HEK293 (cell line): Measurements from ENCODE around the gene LMAN2L.

Experiments used
- CTCF ChIA-PET: fragments of 350-600 bp; formaldehyde crosslinking; extraction: SDS; loops from one replicate; lab custom pipeline; 2021; ENCODE audit warnings: antibody characterized with exemption; lab: Yijun Ruan, JAX
- POLR2A ChIA-PET: fragments of 300-600 bp; formaldehyde crosslinking; extraction: SDS; loops from one replicate; lab custom pipeline; 2020; ENCODE audit warnings: antibody characterized with exemption, inconsistent platforms; lab: Yijun Ruan, JAX
- H3K27ac ChIP-seq: fragments of 200-500 bp; sonication (Bioruptor generic); 2 replicates; pipeline ENCODE4 v1.5.1; 2014; ENCODE audit warnings: low read depth, low read length, control low read depth, inconsistent platforms; ENCODE audit errors: extremely low read depth
- H3K36me3 ChIP-seq, 2 experiments: fragments of 200-500 bp in 1 of 2; sonication (Bioruptor generic) in 1 of 2; 1 replicate in 1 of 2; 2 replicates in 1 of 2; pipeline ENCODE4 v1.5.1; 2014 to 2017; ENCODE audit warnings: inconsistent platforms in 2 of 2, low read length in 2 of 2; ENCODE audit not compliant: control insufficient read depth in 2 of 2, insufficient read depth in 1 of 2
- H3K4me1 ChIP-seq: fragments of 200-500 bp; sonication (Bioruptor generic); 2 replicates; pipeline ENCODE4 v1.5.1; 2014; ENCODE audit warnings: mild to moderate bottlenecking, low read length, inconsistent platforms; ENCODE audit not compliant: control insufficient read depth, insufficient read depth
- H3K4me3 ChIP-seq: 2 replicates; pipeline ENCODE4 v1.5.1; 2011; ENCODE audit warnings: low read depth, mild to moderate bottlenecking, control low read depth, low read length, moderate library complexity
- H3K9me3 ChIP-seq: fragments of 200-500 bp; sonication (Bioruptor generic); 2 replicates; pipeline ENCODE4 v1.5.1; 2014; ENCODE audit warnings: low read depth, low read length, inconsistent platforms; ENCODE audit not compliant: control insufficient read depth, insufficient read depth
- KLF16 ChIP-seq: fragments of 450-650 bp; formaldehyde crosslinking; IDR thresholded peaks from 2 replicates; pipeline ENCODE4 v1.5.1; 2017; ENCODE audit warnings: missing biosample characterization, missing genetic modification characterization
- OSR2 ChIP-seq: fragments of 450-650 bp; formaldehyde crosslinking; IDR thresholded peaks from 2 replicates; pipeline ENCODE4 v1.5.1; 2016; ENCODE audit warnings: missing biosample characterization, missing genetic modification characterization
- REPIN1 ChIP-seq: fragments of 450-650 bp; formaldehyde crosslinking; IDR thresholded peaks from 2 replicates; pipeline ENCODE4 v1.5.1; 2017; ENCODE audit warnings: missing biosample characterization, missing genetic modification characterization, low read depth
- SCRT2 ChIP-seq: fragments of 450-650 bp; formaldehyde crosslinking; IDR thresholded peaks from 2 replicates; pipeline ENCODE4 v1.5.1; 2016; ENCODE audit warnings: missing biosample characterization, missing genetic modification characterization
- ZBTB1 ChIP-seq: fragments of 450-650 bp; formaldehyde crosslinking; IDR thresholded peaks from 2 replicates; pipeline ENCODE4 v1.5.1; 2016; ENCODE audit warnings: missing biosample characterization, missing genetic modification characterization
- ZFHX2 ChIP-seq: fragments of 450-650 bp; formaldehyde crosslinking; conservative IDR thresholded peaks from 2 replicates; pipeline ENCODE4 v1.5.1; 2016; ENCODE audit warnings: missing biosample characterization, missing genetic modification characterization
- ZFP3 ChIP-seq: fragments of 450-650 bp; formaldehyde crosslinking; IDR thresholded peaks from 2 replicates; pipeline ENCODE4 v1.5.1; 2016; ENCODE audit warnings: low read depth, missing biosample characterization, missing genetic modification characterization
- ZNF10 ChIP-seq: fragments of 450-650 bp; formaldehyde crosslinking; IDR thresholded peaks from 2 replicates; pipeline ENCODE4 v1.5.1; 2017; ENCODE audit warnings: missing biosample characterization, missing genetic modification characterization
- ZNF184 ChIP-seq: fragments of 450-650 bp; IDR thresholded peaks from 2 replicates; pipeline ENCODE4 v1.5.1; 2018; ENCODE audit warnings: missing biosample characterization, mild to moderate bottlenecking, missing genetic modification characterization
- ZNF19 ChIP-seq: fragments of 450-650 bp; formaldehyde crosslinking; IDR thresholded peaks from 2 replicates; pipeline ENCODE4; 2016; ENCODE audit warnings: missing biosample characterization, missing genetic modification characterization, low read depth
- ZNF2 ChIP-seq: fragments of 450-650 bp; formaldehyde crosslinking; IDR thresholded peaks from 2 replicates; pipeline ENCODE4 v1.5.1; 2016; ENCODE audit warnings: missing biosample characterization, missing genetic modification characterization
- ZNF214 ChIP-seq: fragments of 450-650 bp; formaldehyde crosslinking; IDR thresholded peaks from 2 replicates; pipeline ENCODE4 v1.5.1; 2017; ENCODE audit warnings: missing biosample characterization, mild to moderate bottlenecking, missing genetic modification characterization, borderline replicate concordance
- ZNF248 ChIP-seq: fragments of 450-650 bp; formaldehyde crosslinking; IDR thresholded peaks from 2 replicates; pipeline ENCODE4 v1.5.1; 2017; ENCODE audit warnings: missing biosample characterization, missing genetic modification characterization
- ZNF280D ChIP-seq: fragments of 450-650 bp; formaldehyde crosslinking; IDR thresholded peaks from 2 replicates; pipeline ENCODE4 v1.5.1; 2016; ENCODE audit warnings: missing biosample characterization, missing genetic modification characterization
- ZNF292 ChIP-seq: fragments of 450-650 bp; formaldehyde crosslinking; IDR thresholded peaks from 2 replicates; pipeline ENCODE4 v1.5.1; 2016; ENCODE audit warnings: low read depth, missing biosample characterization, missing genetic modification characterization, borderline replicate concordance
- ZNF394 ChIP-seq: fragments of 450-650 bp; formaldehyde crosslinking; IDR thresholded peaks from 2 replicates; pipeline ENCODE4 v1.5.1; 2016; ENCODE audit warnings: missing biosample characterization, missing genetic modification characterization, mild to moderate bottlenecking, moderate library complexity, borderline replicate concordance
- ZNF623 ChIP-seq: fragments of 450-650 bp; formaldehyde crosslinking; IDR thresholded peaks from 2 replicates; pipeline ENCODE4 v1.5.1; 2016; ENCODE audit warnings: missing biosample characterization, missing genetic modification characterization
- ZNF626 ChIP-seq: fragments of 450-650 bp; sonication (Bioruptor Pico); formaldehyde crosslinking; IDR thresholded peaks from 2 replicates; pipeline ENCODE4 v1.5.1; 2018; ENCODE audit warnings: missing biosample characterization, missing genetic modification characterization, inconsistent platforms
- ZNF677 ChIP-seq: fragments of 450-650 bp; IDR thresholded peaks from 2 replicates; pipeline ENCODE4 v1.5.0; 2018; ENCODE audit warnings: missing biosample characterization, mild to moderate bottlenecking, missing genetic modification characterization, moderate library complexity
- ZNF701 ChIP-seq: fragments of 450-650 bp; formaldehyde crosslinking; IDR thresholded peaks from 2 replicates; pipeline ENCODE4 v1.5.1; 2016; ENCODE audit warnings: missing biosample characterization, missing genetic modification characterization
- ZNF704 ChIP-seq: fragments of 450-650 bp; formaldehyde crosslinking; IDR thresholded peaks from 2 replicates; pipeline ENCODE4 v1.5.1; 2016; ENCODE audit warnings: missing biosample characterization, missing genetic modification characterization
- ZNF76 ChIP-seq: fragments of 450-650 bp; formaldehyde crosslinking; IDR thresholded peaks from 2 replicates; pipeline ENCODE4; 2016; ENCODE audit warnings: low read depth, missing biosample characterization, missing genetic modification characterization, borderline replicate concordance
- ZNF768 ChIP-seq: fragments of 450-650 bp; formaldehyde crosslinking; IDR thresholded peaks from 2 replicates; pipeline ENCODE4 v1.5.1; 2018; ENCODE audit warnings: missing biosample characterization, mild to moderate bottlenecking, missing genetic modification characterization
- ZNF785 ChIP-seq: fragments of 450-650 bp; formaldehyde crosslinking; IDR thresholded peaks from 2 replicates; pipeline ENCODE4 v1.5.1; 2016; ENCODE audit warnings: missing biosample characterization, missing genetic modification characterization
- ZNF791 ChIP-seq: fragments of 450-650 bp; formaldehyde crosslinking; IDR thresholded peaks from 2 replicates; pipeline ENCODE4 v1.5.1; 2016; ENCODE audit warnings: missing biosample characterization, missing genetic modification characterization
- TF ChIP-seq, protein P1 (sequence below): fragments of 450-650 bp; formaldehyde crosslinking; IDR thresholded peaks from 2 replicates; pipeline ENCODE4 v1.5.1; 2016; ENCODE audit warnings: missing biosample characterization, missing genetic modification characterization
- TF ChIP-seq, protein P2 (sequence below): fragments of 450-650 bp; formaldehyde crosslinking; IDR thresholded peaks from 2 replicates; pipeline ENCODE4 v1.5.1; 2016; ENCODE audit warnings: missing biosample characterization, missing genetic modification characterization
- TF ChIP-seq, protein P3 (sequence below): sonication (generic); formaldehyde crosslinking; IDR thresholded peaks from 2 replicates; pipeline ENCODE4 v1.8.1; 2022; ENCODE audit warnings: mild to moderate bottlenecking, moderate library complexity, missing genetic modification reagents
- TF ChIP-seq, protein P4 (sequence below): fragments of 450-650 bp; formaldehyde crosslinking; IDR thresholded peaks from 2 replicates; pipeline ENCODE4 v1.5.1; 2016; ENCODE audit warnings: missing biosample characterization, missing genetic modification characterization

The LMAN2L gene

GRCh38 chr2:96730212-96730611 is 9.7 kb downstream of the LMAN2L start:
- Histone ChIP-seq H3K27ac (no peak overlapping the region), H3K4me3 (no peak overlapping the region), H3K4me1 (no peaks in the 10 kb centered on the region), H3K36me3 (peaks cover 71 to 83% of the 10 kb centered on the region in 2 experiments), H3K9me3 (no peaks in the 10 kb centered on the region)
- CTCF ChIA-PET, result no interaction called here
- POLR2A ChIA-PET, result no interaction called here
- TF ChIP-seq ZNF76 (tag by site-specific recombination) (no peak), ZNF626 (tag by site-specific recombination) (no peak), ZNF292 (no peak), ZNF704 (tag by site-specific recombination) (no peak), OSR2 (tag by site-specific recombination) (no peak), KLF16 (no peak), ZFHX2 (tag by site-specific recombination) (no peak), ZNF184 (tag by site-specific recombination) (no peak), ZNF10 (tag by site-specific recombination) (no peak), ZNF623 (no peak), ZNF677 (no peak), ZNF2 (no peak), ZNF19 (no peak), ZNF785 (tag by site-specific recombination) (no peak), ZBTB1 (tag by site-specific recombination) (no peak)
- TF ChIP-seq, protein P1, sequence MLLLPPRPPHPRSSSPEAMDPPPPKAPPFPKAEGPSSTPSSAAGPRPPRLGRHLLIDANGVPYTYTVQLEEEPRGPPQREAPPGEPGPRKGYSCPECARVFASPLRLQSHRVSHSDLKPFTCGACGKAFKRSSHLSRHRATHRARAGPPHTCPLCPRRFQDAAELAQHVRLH (tag by site-specific recombination), result no peak
- TF ChIP-seq, protein P2, sequence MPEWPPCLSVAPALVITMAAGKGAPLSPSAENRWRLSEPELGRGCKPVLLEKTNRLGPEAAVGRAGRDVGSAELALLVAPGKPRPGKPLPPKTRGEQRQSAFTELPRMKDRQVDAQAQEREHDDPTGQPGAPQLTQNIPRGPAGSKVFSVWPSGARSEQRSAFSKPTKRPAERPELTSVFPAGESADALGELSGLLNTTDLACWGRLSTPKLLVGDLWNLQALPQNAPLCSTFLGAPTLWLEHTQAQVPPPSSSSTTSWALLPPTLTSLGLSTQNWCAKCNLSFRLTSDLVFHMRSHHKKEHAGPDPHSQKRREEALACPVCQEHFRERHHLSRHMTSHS (tag by site-specific recombination), result no peak

- Histone ChIP-seq H3K4me3 (no peak overlapping the region), H3K4me1 (no peaks in the 10 kb centered on the region), H3K36me3 (peaks cover 71 to 78% of the 10 kb centered on the region in 2 experiments), H3K9me3 (no peaks in the 10 kb centered on the region), H3K27ac (no peak overlapping the region)
- ChIA-PET CTCF (interaction anchor here (0.6 kb wide), 1 partner anchor 148 kb away, joined by 3 read pairs; no protein-coding TSS in a partner anchor), POLR2A (no interaction called here)
- no peak for TF ChIP-seq ZFP3
- TF ChIP-seq ZNF791 (tag by site-specific recombination), result no peak
- TF ChIP-seq REPIN1 (tag by site-specific recombination), result no peak
- no peak for TF ChIP-seq ZNF394 (tag by site-specific recombination)
- TF ChIP-seq ZNF701 (tag by site-specific recombination), result no peak
- TF ChIP-seq ZNF248 (tag by site-specific recombination), result no peak
- TF ChIP-seq, protein P3, sequence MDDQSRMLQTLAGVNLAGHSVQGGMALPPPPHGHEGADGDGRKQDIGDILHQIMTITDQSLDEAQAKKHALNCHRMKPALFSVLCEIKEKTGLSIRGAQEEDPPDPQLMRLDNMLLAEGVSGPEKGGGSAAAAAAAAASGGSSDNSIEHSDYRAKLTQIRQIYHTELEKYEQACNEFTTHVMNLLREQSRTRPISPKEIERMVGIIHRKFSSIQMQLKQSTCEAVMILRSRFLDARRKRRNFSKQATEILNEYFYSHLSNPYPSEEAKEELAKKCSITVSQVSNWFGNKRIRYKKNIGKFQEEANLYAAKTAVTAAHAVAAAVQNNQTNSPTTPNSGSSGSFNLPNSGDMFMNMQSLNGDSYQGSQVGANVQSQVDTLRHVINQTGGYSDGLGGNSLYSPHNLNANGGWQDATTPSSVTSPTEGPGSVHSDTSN (CRISPR knock-in tag), result no peak
- TF ChIP-seq ZNF768 (tag by site-specific recombination), result no peak
- no peak for TF ChIP-seq SCRT2 (tag by site-specific recombination)
- TF ChIP-seq, protein P4, sequence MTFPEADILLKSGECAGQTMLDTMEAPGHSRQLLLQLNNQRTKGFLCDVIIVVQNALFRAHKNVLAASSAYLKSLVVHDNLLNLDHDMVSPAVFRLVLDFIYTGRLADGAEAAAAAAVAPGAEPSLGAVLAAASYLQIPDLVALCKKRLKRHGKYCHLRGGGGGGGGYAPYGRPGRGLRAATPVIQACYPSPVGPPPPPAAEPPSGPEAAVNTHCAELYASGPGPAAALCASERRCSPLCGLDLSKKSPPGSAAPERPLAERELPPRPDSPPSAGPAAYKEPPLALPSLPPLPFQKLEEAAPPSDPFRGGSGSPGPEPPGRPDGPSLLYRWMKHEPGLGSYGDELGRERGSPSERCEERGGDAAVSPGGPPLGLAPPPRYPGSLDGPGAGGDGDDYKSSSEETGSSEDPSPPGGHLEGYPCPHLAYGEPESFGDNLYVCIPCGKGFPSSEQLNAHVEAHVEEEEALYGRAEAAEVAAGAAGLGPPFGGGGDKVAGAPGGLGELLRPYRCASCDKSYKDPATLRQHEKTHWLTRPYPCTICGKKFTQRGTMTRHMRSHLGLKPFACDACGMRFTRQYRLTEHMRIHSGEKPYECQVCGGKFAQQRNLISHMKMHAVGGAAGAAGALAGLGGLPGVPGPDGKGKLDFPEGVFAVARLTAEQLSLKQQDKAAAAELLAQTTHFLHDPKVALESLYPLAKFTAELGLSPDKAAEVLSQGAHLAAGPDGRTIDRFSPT (tag by site-specific recombination), result no peak
- TF ChIP-seq ZNF280D, result no peak
- no peak for TF ChIP-seq ZNF214 (tag by site-specific recombination)
- TF ChIP-seq ZNF19, result no peak
These were observed 10.1 kb downstream of the LMAN2L start for GRCh38 chr2:96729748-96730147.
